ENCODE results near the gene PRF1.
"Not testable (repeated sequence)": the region's sequence is repeated elsewhere in the genome, so short reads cannot be mapped to it uniquely, and the experiment has no call there.

Gene PRF1

DNA sequence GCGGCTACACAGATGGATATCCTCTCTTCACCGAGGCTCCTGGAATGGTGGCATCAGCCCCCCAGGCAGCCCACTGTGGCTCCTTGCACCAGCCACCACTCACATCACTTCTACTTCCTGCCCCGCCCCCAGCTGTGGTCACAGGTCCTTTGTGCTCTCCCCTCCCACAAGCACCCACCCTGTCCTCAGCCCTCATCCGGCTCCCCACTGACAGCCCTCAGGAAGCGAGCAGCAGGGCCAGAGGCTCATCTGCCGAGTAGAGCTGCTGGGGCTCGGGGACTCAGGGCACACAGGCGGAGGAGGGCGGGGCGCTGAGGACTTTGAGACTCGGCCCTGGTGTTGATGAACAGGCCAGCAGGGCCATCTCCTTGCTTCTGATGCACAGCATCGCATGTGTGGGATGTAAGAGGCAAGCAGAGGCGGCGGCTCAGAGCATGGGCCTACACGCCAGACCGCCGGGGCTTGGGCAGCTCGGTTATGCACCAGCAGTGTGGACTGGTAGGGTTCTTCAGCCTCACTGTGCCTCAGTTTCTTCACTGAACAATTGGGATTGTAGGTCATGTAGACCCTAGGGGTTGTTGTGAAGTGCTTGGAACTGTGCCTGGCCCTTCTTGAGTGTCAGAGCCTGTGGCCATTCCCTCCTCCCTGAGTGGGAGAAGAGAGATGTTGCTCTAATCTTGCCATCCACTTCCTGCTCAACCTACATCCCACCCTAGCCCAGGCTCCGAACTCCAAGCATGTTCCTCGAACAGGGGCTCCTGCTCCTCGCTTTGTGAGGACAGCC lies at the start of gene PRF1:
TSS of gene PRF1 (minus strand) at position 77 of the 784 bp plus-strand sequence. CDS start 1,839 bp downstream, outside the sequence.
- peak; percentile 65 for DNase-seq (ENCODE audit: low spot score)

DNA sequence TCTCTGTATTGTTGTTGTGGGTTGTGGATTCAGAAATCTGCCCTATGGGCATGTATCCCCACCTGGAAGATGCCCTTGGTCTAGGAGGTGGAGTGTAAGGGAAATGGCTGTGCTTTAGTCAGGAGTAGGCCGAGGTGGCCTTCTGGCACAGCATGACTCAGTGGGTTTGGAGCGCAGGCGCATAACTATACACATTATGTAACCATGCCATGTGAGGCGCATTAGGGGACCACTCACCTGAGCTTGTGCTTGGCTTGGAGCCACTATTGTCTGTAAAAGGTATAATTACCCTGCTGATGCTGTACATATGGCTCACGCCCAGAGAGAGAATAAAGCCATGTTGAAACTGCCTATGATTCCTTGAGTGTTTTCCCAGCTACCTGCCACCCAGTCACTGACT lies 49.1 kb upstream of the PRF1 start:
- DNase-seq (ENCODE audit: low spot score), result no peak

DNA sequence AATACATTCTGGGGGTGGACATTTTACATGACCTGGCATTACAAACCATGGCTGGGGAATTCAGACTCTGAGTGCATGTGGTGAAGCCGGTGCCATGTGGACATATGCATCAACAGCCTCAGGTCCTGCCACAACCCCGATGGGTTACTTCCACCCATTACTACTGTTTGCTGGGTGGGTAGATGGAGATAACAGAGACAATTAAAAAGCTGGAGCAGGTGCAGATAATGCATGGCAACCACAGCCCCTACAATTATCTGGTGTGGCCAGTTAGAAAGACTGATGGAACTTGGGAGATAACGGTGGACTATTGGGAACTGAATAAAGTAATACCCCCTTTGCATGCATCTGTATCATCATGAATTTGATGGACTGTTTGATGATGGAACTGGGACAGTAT lies 48.2 kb upstream of the PRF1 start:
- no peak for DNase-seq (ENCODE audit: low spot score)

DNA sequence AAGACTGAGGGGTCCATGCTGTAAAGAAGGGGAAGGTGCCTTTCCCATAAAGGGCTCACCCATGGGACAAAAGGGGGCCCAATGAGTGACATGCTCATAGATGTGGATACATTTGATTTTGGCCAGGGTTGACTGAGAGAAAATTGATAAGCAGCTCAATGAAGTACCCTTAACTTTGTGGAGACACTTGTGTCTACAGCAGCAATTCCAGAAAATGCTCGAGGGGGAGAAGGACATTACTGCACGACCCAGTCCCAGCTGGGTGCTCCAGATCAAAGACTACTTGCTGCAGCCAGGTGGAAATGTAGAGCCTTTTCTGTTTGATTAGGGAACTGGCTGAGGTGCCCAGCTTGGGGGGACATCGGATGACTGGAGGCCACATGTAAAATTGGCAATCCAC lies 47.6 kb upstream of the PRF1 start:
- no peak for DNase-seq (ENCODE audit: low spot score)

DNA sequence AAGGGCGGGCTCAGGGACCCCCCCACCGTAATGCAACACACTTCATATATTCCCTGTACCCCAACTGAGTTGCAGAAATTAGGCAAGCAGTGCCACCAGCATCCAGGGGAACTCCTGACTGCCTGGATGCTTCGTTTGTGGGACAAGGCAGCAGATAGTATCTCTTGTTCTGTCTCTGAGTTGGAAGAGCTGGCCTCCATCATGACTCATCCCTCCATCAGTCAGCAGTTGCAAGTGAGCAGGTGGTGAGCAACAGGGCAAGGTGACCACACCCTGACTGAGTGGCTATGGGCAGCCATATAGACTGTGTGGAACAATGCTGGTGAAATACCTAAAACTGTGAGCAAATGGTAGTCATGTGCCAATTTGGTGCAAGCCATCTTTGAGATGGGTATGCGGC lies 47.0 kb upstream of the PRF1 start:
- DNase-seq (ENCODE audit: low spot score), result peak; percentile 16

DNA sequence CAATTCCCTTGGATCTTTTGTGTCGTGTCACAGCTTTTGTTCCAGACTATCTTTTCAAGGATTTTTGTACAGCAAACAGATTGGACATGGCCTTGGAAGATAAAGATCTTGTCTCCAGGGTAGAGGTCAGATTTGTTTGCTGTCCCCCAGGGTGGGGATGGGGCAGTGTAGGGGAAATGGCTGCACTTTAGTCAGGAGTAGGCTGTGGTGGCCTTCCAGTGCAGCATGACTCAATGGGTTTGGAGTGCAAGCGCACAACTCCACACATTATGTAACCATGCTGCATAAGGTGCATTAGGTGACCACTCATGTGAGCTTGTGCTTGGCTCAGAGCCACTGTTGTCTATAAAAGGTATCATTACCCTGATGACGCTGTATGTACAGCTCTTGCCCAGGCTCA lies 45.9 kb upstream of the PRF1 start:
- DNase-seq (ENCODE audit: low spot score), result no peak

DNA sequence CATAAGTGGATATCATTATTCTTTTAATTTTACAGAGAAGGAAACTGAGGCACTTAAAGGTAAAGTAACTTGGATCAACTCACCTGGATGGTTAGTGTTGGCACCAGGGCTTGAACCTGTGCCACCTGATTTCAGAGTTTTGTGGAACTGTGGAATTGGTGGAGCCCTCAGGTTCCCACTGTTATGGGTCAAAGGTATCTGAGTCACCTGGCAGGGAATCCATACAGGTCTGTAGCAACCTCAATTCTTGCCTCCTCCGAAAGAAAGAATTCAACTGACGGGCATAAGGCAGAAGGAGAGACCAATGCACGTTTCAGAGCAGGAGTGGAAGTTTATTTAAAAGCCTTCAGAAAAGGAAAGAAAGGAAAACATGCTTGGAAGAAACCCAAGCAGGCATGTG lies 44.5 kb upstream of the PRF1 start:
- no peak for DNase-seq (ENCODE audit: low spot score)

DNA sequence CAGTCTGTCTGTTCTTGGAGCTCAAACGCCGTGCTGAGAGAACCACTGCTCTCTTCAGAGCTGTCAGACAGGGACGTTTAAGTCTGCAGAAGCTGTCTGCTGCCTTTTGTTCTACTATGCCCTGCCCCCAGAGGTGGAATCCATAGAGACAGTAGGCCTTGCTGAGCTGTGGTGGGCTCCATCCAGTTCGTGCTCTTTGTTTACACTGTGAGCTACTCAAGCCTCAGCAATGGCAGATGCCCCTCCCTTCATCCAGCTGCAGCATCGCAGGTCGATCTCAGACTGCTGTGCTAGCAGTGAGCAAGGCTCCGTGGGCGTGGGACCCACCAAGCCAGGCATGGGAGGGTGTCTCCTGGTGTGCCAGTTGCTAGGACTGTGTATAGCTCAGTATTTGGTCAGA lies 42.4 kb upstream of the PRF1 start:
- not testable (repeated sequence) for DNase-seq (ENCODE audit: low spot score)

DNA sequence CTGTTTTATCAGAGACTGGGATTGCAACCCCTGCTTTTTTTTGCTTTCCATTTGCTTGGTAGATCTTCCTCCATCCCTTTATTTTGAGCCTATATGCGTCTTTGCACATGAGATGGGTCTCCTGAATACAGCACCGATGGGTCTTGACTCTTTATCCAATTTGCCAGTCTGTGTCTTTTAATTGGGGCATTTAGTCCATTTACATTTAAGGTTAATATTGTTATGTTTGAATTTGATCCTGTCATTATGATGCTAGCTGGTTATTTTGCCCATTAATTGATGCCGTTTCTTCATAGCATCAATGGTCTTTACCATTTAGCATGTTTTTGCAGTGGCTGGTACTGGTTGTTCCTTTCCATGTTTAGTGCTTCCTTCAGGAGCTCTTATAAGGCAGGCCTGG lies 40.7 kb upstream of the PRF1 start:
- not testable (repeated sequence) for DNase-seq (ENCODE audit: low spot score)

DNA sequence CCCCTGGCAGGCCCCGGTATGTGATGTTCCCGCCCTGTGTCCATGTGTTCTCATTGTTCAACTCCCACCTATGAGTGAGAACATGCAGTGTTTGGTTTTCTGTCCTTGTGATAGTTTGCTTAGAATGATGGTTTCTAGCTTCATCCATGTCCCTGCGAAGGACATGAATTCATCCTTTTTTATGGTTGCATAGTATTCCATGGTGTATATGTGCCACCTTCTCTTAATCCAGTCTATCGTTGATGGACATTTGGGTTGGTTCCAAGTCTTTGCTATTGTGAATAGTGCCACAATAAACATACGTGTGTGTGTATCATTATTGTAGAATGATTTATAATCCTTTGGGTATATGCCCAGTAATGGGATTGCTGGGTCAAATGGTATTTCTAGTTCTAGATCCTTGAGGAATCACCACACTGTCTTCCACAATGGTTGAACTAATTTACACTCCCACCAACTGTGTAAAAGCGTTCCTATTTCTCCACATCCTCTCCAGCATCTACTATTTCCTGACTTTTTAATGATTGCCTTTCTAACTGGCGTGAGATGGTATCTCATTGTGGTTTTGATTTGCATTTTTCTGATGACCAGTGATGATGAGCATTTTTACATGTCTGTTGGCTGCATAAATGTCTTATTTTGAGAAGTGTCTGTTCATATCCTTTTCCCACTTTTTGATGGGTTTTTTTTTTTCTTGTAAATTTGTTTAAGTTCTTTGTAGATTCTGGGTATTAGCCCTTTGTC lies 37.3 kb upstream of the PRF1 start:
- not testable (repeated sequence) for DNase-seq (ENCODE audit: low spot score)

DNA sequence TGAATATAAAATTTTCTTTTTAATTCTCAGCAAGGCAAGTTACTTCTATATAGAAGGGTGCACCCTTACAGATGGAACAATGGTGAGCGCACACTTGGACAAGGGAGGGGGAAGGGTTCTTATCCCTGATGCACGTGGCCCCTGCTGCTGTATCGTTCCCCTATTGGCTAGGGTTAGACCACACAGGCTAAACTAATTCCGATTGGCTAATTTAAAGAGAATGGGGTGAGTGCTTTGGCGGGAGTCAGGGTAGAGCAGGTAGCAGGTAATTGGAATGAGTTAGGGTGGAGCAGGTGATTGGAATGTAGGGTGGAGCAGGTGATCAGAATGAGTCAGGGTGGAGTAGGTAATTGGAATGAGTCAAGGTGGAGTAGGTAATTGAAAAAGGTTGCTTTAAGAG lies 32.0 kb upstream of the PRF1 start:
- DNase-seq (ENCODE audit: low spot score), result not testable (repeated sequence)

DNA sequence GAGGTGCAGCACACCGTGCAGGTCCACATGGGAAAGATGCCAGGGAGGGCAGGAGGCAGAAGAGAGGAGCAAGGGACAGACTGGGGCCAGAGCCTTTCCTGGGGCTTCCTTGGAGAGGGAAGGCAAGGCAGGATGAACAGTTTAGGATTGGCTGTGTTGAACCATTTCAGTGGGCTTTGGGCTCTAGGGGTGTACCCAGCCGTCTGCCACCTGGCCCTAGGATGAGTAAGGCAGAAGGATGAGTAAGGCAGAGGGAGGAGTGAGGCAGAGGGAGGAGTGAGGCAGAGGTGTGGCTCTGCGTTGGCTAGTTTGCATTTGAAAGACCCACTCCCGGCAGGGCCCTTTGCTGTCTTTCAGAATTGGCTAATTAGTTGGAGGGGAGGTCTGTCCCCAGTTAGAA lies 31.5 kb upstream of the PRF1 start:
- DNase-seq (ENCODE audit: low spot score), result no peak

DNA sequence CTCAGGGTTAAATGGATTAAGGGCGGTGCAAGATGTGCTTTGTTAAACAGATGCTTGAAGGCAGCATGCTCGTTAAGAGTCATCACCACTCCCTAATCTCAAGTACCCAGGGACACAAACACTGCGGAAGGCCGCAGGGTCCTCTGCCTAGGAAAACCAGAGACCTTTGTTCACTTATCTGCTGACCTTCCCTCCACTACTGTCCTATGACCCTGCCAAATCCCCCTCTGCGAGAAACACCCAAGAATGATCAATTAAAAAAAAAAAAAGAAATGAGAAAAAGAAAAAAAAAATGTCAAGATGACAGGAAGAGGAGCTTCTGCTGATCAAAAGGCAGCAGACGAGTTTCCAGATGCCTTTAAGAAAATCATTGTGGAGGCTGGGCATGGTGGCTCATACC lies 29.2 kb upstream of the PRF1 start:
- DNase-seq (ENCODE audit: low spot score), result not testable (repeated sequence)

DNA sequence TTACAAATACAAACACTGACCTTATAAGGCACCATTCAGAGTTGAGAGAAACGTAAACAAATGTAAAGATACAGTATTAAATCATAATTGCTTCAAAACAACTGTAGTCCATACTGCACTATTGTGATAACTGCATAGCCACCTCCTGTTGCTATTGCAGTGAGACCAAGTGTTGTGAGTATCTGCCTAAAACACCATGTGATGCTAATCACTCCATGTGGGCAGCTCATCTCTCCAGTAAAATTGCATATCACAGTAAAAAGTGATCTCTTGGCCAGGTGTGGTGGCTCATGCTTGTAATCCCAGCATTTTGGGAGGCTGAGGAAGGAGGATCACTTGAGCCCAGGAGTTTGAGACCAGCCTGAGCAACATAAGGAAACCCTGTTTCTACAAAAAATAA lies 26.8 kb upstream of the PRF1 start:
- DNase-seq (ENCODE audit: low spot score), result no peak

DNA sequence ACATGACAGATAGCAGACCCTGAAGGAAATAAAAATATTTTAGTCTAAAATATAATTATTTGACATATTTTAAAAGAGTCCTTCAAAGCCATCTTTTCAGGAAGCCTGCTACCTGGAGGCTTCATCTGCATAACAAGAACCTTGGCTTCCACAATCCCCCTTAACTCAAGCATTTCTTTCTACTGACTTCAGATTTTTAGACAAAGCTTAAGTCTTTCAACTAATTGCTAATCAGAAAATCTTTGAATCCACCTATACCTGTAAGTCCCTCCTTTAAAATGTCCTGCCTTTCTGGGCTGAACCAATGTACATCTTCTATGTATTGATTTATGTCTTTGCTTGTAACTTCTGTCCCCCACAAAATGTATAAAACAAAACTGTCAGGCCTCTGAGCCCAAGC lies 23.5 kb upstream of the PRF1 start:
- no peak for DNase-seq (ENCODE audit: low spot score)

DNA sequence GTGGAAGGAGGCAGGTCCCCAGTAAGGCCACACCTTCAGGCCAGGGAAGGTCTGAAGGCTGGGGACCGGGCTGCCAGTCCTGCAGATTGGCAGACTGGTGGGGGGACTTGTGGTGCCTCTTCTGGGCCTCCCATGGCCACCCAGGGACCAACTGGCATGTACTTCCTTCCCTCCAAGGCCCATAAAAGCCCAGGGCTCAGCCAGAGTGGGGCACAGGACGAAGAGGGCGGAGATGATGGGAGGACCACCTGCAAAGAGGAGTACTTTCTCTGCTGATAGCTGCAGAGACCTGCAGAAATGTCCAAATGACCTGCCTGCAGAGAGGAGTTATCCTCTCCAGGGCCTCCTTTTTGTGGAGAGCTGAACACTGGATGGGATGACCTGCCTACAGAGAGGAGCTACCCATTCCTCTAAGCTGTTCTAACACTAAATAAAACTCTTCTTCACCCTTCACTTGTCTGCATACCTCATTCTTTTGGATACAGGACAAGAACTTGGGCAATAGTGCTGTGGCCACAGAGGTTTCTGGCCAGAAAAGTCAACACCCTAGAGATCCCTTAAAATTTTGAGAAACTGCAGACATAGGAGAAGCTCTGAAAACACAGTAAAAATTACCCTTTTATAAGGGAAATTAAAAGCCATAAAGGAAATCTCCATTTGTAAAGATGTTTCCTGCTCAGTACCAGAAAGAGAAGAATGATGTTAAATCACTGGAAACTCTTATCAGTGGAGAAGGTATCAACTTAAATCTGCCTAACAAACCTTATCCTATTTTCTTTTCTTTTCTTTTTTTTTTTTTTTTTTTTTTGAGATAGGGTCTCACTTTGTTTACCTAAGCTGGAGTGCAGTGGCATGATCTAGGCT lies 20.7 kb upstream of the PRF1 start:
- DNase-seq (ENCODE audit: low spot score), result no peak

DNA sequence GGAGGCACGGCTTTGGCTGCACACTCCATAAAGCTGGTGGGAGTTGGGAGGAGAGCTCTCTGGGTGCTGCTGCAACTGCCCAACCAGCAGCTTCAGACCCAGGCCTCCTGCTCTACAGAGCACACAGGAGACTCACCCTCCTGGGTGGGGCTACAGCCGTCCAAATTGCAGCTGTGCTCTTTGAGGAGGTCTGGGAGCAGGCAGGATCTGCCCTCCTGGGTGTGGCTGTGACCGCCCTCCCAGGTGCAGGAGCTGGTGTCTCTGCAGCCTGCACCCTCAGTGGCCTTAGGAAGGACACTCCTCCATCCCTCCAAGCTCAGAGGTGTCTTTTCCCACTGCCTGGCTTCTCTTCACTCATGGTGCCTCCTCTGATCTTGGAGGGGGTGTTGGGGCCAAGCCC lies 20.0 kb upstream of the PRF1 start:
- DNase-seq (ENCODE audit: low spot score), result no peak

DNA sequence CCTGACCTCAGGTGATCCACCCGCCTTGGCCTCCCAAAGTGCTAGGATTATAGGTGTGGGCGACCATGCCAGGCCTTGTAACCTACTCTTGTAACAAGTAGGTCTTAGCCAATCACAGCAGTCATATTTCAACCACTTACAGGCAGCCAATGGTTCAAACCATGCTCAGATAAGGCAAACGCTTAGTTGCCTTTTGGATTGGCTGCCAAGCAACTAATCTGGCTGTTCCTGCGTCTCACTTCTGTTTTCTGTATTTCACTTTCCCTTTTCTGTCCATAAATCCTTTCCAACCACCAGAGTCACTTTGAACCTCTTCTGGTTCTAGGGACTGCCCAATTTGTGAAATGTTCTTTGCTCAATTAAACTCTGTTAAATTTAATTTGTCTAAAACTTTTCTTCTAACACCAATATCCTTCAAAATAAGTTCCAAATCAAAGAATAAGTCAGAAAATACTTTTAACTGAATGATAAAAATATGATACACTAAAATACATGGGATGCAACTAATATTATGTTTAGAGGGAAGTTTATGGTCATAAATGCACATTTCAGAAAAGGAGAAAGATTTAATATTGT lies 19.1 kb upstream of the PRF1 start:
- no peak for DNase-seq (ENCODE audit: low spot score)

DNA sequence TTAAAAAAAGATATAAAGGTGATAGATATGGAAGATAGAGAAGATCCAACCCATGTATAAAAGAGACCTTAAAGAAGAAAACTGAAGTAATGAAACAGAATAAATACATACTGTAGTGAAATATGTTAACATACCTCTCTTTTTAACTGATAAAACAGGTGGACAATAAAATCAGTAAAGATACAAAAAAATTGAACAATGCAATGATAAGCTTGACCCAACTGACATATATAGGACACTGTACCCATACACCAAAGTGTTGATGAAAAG lies 17.4 kb upstream of the PRF1 start:
- no peak for DNase-seq (ENCODE audit: low spot score)

DNA sequence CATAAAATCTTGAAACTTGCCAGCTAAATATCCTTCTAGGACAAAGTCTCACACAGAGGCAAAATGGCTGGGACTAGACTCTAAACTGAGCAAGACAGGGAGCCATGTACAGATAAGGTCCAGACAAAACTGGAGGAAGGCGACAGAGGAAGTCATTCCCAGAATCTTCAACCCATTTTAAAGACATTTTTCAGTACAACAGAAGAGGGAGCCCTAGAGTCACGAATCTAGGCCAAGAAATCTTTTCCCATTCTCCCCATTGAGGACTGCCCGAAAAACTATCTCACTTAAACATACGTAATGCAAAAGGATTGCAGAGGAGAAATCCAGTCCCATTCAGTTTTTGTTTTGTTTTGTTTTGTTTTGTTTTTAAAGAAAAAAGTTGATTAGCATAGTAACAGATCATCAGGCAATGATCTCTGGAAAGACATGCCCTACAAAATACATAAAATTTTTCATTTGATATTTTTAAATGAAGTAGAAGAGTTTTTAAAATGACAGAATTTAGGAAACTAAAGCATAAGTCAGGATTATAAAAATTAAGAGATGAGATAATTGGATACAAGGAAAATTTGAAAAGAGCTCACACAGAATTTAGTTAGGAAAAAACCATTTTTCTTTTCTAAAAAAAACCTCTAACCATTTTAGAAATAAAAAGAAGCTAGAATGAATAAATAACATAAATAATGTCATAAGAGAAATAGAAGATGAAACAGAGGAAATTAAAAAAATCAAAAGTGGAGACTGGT lies 16.9 kb upstream of the PRF1 start:
- no peak for DNase-seq (ENCODE audit: low spot score)

DNA sequence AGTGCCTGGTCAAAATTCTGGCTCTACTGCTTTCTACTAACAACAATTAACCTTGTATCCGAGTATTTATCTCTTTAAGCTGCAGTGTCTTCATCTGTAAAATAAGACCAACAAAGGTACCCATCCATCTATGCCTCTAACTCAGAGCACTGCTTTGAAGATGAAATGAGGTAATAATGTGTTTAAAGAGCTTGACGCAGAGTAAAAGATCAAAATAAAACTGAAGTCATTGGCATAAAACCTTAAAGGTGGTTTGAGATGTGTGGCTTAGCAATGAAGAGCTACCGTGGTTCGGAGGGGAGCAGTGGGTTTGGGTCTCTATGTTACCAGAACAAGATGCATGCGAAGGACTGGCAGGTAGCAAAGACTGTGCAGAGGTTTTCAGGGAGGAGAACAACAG lies 16.1 kb upstream of the PRF1 start:
- no peak for DNase-seq (ENCODE audit: low spot score)
